Measurements from ENCODE around the gene ATF7. TPM values are rescaled to one million over a fixed set of nuclear protein-coding genes. Genes with fewer than 3 reads are reported as not detected.

Gene ATF7
- polyA plus RNA-seq, 1 of the 3 experiments (the other 2 are of a cell fraction) = 12.8 TPM

DNA sequence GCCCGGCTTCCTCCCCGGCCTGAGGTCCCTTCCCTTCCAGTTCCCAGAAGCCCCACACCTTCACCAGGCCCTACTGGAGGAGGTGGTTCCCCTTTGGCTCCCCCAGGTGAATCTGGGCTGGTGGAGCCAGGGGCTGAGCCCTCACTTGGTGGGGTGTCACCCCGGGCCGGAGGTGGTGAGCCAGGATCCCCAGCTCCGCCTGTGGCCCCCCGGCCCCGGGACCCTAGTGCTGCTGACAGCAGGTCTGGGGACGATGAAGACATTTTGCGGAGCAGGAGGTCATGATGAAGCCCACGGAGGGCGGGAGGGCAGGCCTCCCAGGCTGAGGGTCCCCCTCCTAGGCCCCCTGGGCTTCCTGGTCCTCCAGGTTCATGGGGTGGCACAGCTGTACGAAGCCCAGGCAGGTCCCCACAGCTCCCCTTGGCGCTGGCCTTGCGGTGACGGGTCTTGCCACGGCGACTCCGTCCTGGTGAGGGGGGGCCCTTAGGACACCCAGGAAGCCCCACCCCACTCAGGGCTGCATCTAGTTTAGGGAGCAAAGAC lies 143.5 kb downstream of the ATF7 start:
- CTCF ChIA-PET = interaction anchor here (1.0 to 3.2 kb wide), 11 partner anchors 9 to 161 kb away, joined by 3 to 25 read pairs (median 5); partner anchors contain the start of genes AAAS and MAP3K12
- TF ChIP-seq JUND (IDR thresholded peaks at IDR 0.05) = no peak
- TF ChIP-seq TEAD4 (IDR thresholded peaks at IDR 0.05; ENCODE audit: borderline replicate concordance, insufficient read depth) = no peak
- no peak; the same call in 1 of the 2 replicates for TF ChIP-seq POLR2AphosphoS5 (IDR thresholded peaks at IDR 0.05; ENCODE audit: low read depth, low read length)
- no peak for TF ChIP-seq RAD21 (IDR thresholded peaks at IDR 0.05; ENCODE audit: low read length)
- no peak for TF ChIP-seq NRF1 (IDR thresholded peaks at IDR 0.05; ENCODE audit: low read depth, low read length)
- TF ChIP-seq CHD2 (IDR thresholded peaks at IDR 0.05; ENCODE audit: low read length, partially characterized antibody) = no peak
- TF ChIP-seq, protein P1, sequence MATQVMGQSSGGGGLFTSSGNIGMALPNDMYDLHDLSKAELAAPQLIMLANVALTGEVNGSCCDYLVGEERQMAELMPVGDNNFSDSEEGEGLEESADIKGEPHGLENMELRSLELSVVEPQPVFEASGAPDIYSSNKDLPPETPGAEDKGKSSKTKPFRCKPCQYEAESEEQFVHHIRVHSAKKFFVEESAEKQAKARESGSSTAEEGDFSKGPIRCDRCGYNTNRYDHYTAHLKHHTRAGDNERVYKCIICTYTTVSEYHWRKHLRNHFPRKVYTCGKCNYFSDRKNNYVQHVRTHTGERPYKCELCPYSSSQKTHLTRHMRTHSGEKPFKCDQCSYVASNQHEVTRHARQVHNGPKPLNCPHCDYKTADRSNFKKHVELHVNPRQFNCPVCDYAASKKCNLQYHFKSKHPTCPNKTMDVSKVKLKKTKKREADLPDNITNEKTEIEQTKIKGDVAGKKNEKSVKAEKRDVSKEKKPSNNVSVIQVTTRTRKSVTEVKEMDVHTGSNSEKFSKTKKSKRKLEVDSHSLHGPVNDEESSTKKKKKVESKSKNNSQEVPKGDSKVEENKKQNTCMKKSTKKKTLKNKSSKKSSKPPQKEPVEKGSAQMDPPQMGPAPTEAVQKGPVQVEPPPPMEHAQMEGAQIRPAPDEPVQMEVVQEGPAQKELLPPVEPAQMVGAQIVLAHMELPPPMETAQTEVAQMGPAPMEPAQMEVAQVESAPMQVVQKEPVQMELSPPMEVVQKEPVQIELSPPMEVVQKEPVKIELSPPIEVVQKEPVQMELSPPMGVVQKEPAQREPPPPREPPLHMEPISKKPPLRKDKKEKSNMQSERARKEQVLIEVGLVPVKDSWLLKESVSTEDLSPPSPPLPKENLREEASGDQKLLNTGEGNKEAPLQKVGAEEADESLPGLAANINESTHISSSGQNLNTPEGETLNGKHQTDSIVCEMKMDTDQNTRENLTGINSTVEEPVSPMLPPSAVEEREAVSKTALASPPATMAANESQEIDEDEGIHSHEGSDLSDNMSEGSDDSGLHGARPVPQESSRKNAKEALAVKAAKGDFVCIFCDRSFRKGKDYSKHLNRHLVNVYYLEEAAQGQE (IDR thresholded peaks at IDR 0.05; ENCODE audit: low read depth, low read length) = no peak
- no peak for TF ChIP-seq YY1 (IDR thresholded peaks at IDR 0.05; ENCODE audit: low read depth)
- TF ChIP-seq, protein P2, sequence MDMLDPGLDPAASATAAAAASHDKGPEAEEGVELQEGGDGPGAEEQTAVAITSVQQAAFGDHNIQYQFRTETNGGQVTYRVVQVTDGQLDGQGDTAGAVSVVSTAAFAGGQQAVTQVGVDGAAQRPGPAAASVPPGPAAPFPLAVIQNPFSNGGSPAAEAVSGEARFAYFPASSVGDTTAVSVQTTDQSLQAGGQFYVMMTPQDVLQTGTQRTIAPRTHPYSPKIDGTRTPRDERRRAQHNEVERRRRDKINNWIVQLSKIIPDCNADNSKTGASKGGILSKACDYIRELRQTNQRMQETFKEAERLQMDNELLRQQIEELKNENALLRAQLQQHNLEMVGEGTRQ (IDR thresholded peaks at IDR 0.05; ENCODE audit: borderline replicate concordance, low read depth, low read length) = no peak
- TF ChIP-seq, protein P3, sequence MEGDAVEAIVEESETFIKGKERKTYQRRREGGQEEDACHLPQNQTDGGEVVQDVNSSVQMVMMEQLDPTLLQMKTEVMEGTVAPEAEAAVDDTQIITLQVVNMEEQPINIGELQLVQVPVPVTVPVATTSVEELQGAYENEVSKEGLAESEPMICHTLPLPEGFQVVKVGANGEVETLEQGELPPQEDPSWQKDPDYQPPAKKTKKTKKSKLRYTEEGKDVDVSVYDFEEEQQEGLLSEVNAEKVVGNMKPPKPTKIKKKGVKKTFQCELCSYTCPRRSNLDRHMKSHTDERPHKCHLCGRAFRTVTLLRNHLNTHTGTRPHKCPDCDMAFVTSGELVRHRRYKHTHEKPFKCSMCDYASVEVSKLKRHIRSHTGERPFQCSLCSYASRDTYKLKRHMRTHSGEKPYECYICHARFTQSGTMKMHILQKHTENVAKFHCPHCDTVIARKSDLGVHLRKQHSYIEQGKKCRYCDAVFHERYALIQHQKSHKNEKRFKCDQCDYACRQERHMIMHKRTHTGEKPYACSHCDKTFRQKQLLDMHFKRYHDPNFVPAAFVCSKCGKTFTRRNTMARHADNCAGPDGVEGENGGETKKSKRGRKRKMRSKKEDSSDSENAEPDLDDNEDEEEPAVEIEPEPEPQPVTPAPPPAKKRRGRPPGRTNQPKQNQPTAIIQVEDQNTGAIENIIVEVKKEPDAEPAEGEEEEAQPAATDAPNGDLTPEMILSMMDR (IDR thresholded peaks at IDR 0.05) = no peak
- TF ChIP-seq TAF1 (IDR thresholded peaks at IDR 0.05; ENCODE audit: borderline replicate concordance, low read depth, low read length) = no peak
- no peak for TF ChIP-seq RFX5 (IDR thresholded peaks at IDR 0.05; ENCODE audit: low read length)
- no peak for DNase-seq
- H3K79me2 ChIP-seq (ENCODE audit: insufficient read depth) = peaks cover 28% of the 10 kb centered on the region; the same call in 1 of the 2 replicates
- peaks cover 71 to 76% of the 10 kb centered on the region in 2 experiments for H3K36me3 ChIP-seq (replicated peaks in 1 of 2; ENCODE audit: control insufficient read depth in 1 of 2, insufficient read depth in 2 of 2, low read length in 1 of 2)
- H3K9me3 ChIP-seq = no peaks in the 10 kb centered on the region
- peak overlapping the region in 1 of 2 experiments; percentile 50; a peak in 2 of 4 replicates for H3K27ac ChIP-seq (ENCODE audit: low read depth in 2 of 2, low read length in 1 of 2)
- H3F3A ChIP-seq (replicated peaks; ENCODE audit: insufficient read depth) = peaks cover 67% of the 10 kb centered on the region
- no peak overlapping the region for H2AFZ ChIP-seq (ENCODE audit: low read depth)
- 94% methylated on average over 11 of the region's 18 CpGs for WGBS (ENCODE audit: low lambda C conversion rate)
- H3K4me1 ChIP-seq (ENCODE audit: control insufficient read depth in 1 of 2, insufficient read depth in 2 of 2, low read depth in 1 of 2, low read length in 1 of 2) = peaks cover 0 to 5% of the 10 kb centered on the region in 2 experiments; a peak in 2 of 4 replicates
- H3K27me3 ChIP-seq (ENCODE audit: insufficient read depth) = no peaks in the 10 kb centered on the region
- POLR2A ChIA-PET = interaction anchor here (0.8 to 4.4 kb wide), 7 partner anchors 9 to 28 kb away, joined by 3 to 28 read pairs (median 6); partner anchors contain the start of gene TARBP2
- H3K4me2 ChIP-seq = no peak overlapping the region
- H3K9ac ChIP-seq = no peak overlapping the region
- peaks cover 58% of the 10 kb centered on the region for H4K20me1 ChIP-seq (ENCODE audit: insufficient read depth)
- H3K9me2 ChIP-seq = no peaks in the 10 kb centered on the region
- no peak overlapping the region for H3K4me3 ChIP-seq (ENCODE audit: low read depth in 2 of 2, low read length in 1 of 2)

All from SK-N-SH (cell line).